Stimulated activated CD8-positive, alpha-beta memory T cell treated with anti-CD3 and anti-CD28 coated beads, Interleukin-2, amount 100 ng/mL, for 1 hour (primary cell): ENCODE measurements around the gene ENOX2.

ENCODE experiments used
- DNase-seq, 2 donors: peaks; one replicate each; pipeline ENCODE4 v3.0.0-alpha.2; 2020; ENCODE audit warnings: low read depth in 2 of 2

The ENOX2 gene

GRCh38 chrX:130702867-130703707 is 199.9 kb downstream of the ENOX2 start:
- no peak for DNase-seq

GRCh38 chrX:130700629-130701028 is 202.4 kb downstream of the ENOX2 start:
- DNase-seq: no peak

GRCh38 chrX:130699618-130700017 is 203.4 kb downstream of the ENOX2 start:
- DNase-seq: no peak

GRCh38 chrX:130696542-130696941 is 206.5 kb downstream of the ENOX2 start:
- no peak for DNase-seq

- no peak for DNase-seq
Measured at GRCh38 chrX:130695931-130696330, 207.1 kb downstream of the ENOX2 start.

GRCh38 chrX:130694983-130695382 is 208.0 kb downstream of the ENOX2 start:
- no peak for DNase-seq

- no peak for DNase-seq
Measured at GRCh38 chrX:130691576-130691975, 211.4 kb downstream of the ENOX2 start.

- no peak for DNase-seq
Measured at GRCh38 chrX:130688360-130688759, 214.6 kb downstream of the ENOX2 start.

GRCh38 chrX:130682990-130683389 is 220.0 kb downstream of the ENOX2 start:
- no peak for DNase-seq

- DNase-seq: no peak
Measured at GRCh38 chrX:130680164-130681035, 222.6 kb downstream of the ENOX2 start.

GRCh38 chrX:130676861-130677260 is 226.1 kb downstream of the ENOX2 start:
- no peak for DNase-seq

- DNase-seq: no peak
Measured at GRCh38 chrX:130672214-130672613, 230.8 kb downstream of the ENOX2 start.

GRCh38 chrX:130669233-130669632 is 233.8 kb downstream of the ENOX2 start:
- no peak for DNase-seq

- no peak for DNase-seq
Measured at GRCh38 chrX:130665263-130665662, 237.7 kb downstream of the ENOX2 start.

- no peak for DNase-seq
Measured at GRCh38 chrX:130658310-130658709, 244.7 kb downstream of the ENOX2 start.

GRCh38 chrX:130654409-130654950 is 248.5 kb downstream of the ENOX2 start:
- no peak for DNase-seq

GRCh38 chrX:130652824-130653578 is 250.0 kb downstream of the ENOX2 start:
- no peak for DNase-seq

GRCh38 chrX:130649738-130650137 is 253.3 kb downstream of the ENOX2 start:
- no peak for DNase-seq

GRCh38 chrX:130647468-130647867 is 255.5 kb downstream of the ENOX2 start:
- no peak for DNase-seq

GRCh38 chrX:130645955-130646583 is 256.9 kb downstream of the ENOX2 start:
- DNase-seq: no peak

- no peak for DNase-seq
Measured at GRCh38 chrX:130637591-130637990, 265.4 kb downstream of the ENOX2 start.
